GM21576 (cell line): Measurements from ENCODE around the gene SENP5.
"Not testable (repeated sequence)": the region's sequence is repeated elsewhere in the genome, so short reads cannot be mapped to it uniquely, and the experiment has no call there.

Source experiments
- ATAC-seq: cut with Tn5 transposase; IDR thresholded peaks from one replicate; pipeline ENCODE4 v1.9.1; 2021; ENCODE audit warnings: mild to moderate bottlenecking, moderate library complexity; ENCODE audit not compliant: unreplicated experiment

SENP5 gene

GRCh38 chr3:196867507-196868296 lies at the start of gene SENP5:
SENP5 (plus strand) TSS chr3:196867920; CDS start chr3:196885182, 17,262 bp downstream.
- ATAC-seq, result peak; percentile 86

GRCh38 chr3:196821806-196822355 lies 45.8 kb upstream of the SENP5 start:
- no peak for ATAC-seq

GRCh38 chr3:196829651-196830050 lies 38.1 kb upstream of the SENP5 start:
- ATAC-seq, result not testable (repeated sequence)

GRCh38 chr3:196835086-196835485 lies 32.6 kb upstream of the SENP5 start:
- no peak for ATAC-seq

- not testable (repeated sequence) for ATAC-seq
These were observed 31.1 kb upstream of the SENP5 start for GRCh38 chr3:196836626-196837025.

GRCh38 chr3:196837819-196838420 lies 29.8 kb upstream of the SENP5 start:
- no peak for ATAC-seq

GRCh38 chr3:196839351-196839750 lies 28.4 kb upstream of the SENP5 start:
- ATAC-seq, result not testable (repeated sequence)

- ATAC-seq, result no peak
These were observed 24.9 kb upstream of the SENP5 start for GRCh38 chr3:196842567-196843434.

GRCh38 chr3:196843435-196844110 lies 24.1 kb upstream of the SENP5 start:
- ATAC-seq, result no peak

GRCh38 chr3:196844235-196845219 lies 23.2 kb upstream of the SENP5 start:
- not testable (repeated sequence) for ATAC-seq

- ATAC-seq, result not testable (repeated sequence)
These were observed 19.3 kb upstream of the SENP5 start for GRCh38 chr3:196848375-196848774.

- no peak for ATAC-seq
These were observed 18.5 kb upstream of the SENP5 start for GRCh38 chr3:196849180-196849741.

- not testable (repeated sequence) for ATAC-seq
These were observed 4.7 kb upstream of the SENP5 start for GRCh38 chr3:196863000-196863399.

- ATAC-seq, result no peak
These were observed 589 bp upstream of the SENP5 start for GRCh38 chr3:196867155-196867506.

GRCh38 chr3:196868297-196868661 lies 559 bp downstream of the SENP5 start:
- peak; percentile 34 for ATAC-seq

- ATAC-seq, result no peak
These were observed 4.6 kb downstream of the SENP5 start for GRCh38 chr3:196872316-196872715.

GRCh38 chr3:196874511-196875094 lies 6.9 kb downstream of the SENP5 start:
- not testable (repeated sequence) for ATAC-seq

- no peak for ATAC-seq
These were observed 7.5 kb downstream of the SENP5 start for GRCh38 chr3:196875258-196875657.

- peak; percentile 78 for ATAC-seq
These were observed 15.6 kb downstream of the SENP5 start for GRCh38 chr3:196883361-196883760.
